NK-92 (cell line): Measurements from ENCODE around the gene MLYCD.

ENCODE experiments used
- DNase-seq: peaks from one replicate; lab custom pipeline; 2025; ENCODE audit not compliant: unreplicated experiment; lab: John Stamatoyannopoulos, UW

Gene MLYCD

DNA sequence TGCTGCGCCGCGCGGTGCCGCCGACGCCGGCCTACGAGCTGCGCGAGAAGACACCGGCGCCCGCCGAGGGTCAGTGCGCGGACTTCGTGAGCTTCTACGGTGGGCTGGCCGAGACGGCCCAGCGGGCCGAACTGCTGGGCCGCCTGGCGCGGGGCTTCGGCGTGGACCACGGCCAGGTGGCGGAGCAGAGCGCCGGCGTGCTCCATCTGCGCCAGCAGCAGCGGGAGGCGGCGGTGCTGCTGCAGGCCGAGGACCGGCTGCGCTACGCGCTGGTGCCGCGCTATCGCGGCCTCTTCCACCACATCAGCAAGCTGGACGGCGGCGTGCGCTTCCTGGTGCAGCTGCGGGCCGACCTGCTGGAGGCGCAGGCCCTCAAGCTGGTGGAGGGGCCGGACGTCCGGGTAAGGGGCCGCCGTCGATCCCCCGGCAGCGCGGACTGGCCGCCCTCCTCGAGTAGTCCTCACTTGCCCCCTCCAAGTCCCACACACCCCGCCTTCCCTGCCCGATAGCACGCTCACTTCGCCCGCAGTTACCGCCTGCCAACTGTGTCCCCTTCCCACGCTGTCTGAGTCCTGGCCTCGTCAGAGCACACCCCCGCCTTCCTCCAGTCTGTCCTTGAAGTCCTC lies 470 bp downstream of the MLYCD start:
- no peak for DNase-seq

GRCh38 chr16:83899978-83900377 lies 1.1 kb downstream of the MLYCD start:
- no peak for DNase-seq

DNA sequence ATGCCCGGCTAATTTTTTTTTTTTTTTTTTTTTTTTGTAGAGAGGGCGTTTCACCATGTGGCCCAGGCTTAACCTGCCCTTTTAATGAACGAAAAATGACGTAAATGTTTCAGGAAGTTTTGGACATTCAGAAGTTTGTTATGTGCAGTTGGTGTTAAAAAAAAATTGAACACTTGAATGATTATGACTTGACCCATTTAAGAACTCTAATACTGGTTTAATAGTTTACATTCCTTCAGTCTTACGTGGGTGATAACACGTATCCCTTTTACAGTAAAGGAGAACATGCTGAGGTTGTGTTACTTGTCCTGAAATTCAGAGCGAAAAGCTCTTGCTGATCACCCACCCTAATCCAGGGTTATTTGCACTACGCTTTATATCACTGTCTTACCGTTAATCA lies 1.7 kb downstream of the MLYCD start:
- DNase-seq, result no peak

DNA sequence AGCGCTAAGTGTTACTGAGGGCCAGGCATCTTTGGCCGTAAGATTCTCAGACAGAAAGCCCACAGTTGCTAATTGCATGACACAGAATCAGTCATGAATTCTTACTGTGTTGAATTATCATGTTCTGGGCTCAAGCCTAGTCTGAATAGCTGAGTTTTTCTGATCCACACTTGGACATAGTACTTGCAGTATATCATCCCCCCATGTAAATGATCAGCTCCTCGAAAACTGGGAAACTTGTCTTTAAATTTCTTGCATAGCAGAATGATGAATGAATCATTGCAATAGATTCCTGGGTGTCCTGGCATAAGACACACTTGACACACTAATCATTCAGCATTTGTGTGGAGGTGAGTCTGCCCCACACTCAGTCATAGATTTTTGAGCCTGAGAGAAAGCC lies 2.2 kb downstream of the MLYCD start:
- DNase-seq, result no peak

DNA sequence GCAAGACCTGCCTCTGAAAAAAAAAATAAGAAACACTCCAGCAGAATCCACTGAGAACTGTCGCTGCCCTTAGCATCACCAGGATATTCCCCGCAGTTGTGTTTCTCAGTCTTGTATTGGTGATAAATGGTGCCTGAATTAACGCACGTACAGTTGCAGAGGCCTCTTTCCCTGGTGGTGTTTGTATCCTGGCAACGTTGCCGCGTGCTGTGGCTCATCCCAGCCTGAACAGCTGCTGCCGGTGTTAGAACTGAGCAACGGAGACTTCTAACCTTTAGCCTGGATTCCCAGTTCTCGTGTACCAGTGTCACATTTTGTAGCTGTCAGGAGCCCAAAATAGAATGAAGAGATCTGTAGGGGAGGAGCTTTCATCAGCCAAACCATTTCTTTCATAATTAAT lies 4.8 kb downstream of the MLYCD start:
- DNase-seq, result no peak

DNA sequence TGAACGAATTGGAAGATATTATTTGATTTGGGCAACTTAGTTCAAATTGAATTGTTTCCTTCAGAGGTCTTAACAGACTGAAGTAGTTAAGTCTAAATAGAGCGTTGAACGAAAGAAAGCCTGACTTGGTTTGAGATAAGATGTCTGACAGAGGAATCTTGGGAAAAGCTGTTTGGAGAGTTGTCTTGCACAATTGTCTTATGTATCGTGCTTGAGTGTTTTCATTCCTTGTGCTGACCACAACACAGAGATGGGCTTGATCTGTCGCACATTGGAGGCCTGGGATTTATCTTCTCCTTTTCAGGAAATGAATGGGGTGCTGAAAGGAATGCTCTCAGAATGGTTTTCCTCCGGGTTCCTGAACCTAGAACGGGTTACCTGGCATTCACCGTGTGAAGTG lies 7.8 kb downstream of the MLYCD start:
- no peak for DNase-seq

DNA sequence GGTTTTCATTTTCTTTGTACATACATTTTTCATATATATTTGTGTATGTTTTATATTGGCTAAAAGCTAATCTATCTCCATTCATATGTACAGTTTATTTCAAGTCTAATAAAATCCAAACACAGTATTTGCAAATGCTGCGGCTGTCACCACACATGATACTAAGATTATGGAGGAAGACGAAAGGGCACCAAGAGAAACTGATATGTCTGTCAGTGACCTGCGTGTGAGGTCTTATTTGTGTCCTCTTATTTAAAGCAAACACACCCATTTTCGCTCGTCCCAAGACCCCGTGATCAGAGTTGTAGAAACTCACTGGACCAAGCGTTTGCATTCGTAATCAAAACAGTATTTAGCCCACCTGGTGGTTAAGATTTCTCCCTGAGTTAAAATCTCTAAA lies 8.2 kb downstream of the MLYCD start:
- no peak for DNase-seq

DNA sequence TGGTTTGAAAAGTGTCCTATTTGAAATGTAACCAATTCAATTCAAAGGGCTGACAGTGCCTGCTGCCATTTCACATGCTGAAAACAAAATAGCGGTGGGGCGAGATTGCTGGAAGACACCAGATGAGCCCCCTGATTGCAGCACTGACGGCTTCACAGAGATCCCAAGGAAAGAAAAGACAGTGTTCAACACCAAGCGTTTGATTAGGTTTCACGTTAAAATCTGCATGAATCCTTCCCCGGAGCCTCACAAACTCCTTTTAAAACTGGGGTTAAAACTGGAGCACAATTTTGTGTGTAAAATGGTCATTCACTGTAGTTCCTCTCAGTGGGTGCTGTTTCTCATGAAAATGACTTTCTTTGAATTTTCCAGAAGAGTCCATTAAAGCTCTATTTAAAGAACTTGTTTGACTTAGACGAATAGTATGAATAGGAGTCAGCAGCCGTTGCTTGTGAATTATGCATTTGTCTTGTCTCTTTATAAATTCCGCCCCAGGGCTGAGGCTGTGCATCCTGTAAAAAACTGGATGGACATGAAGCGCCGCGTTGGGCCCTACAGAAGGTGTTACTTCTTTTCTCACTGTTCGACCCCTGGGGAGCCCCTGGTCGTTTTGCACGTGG lies 8.8 kb downstream of the MLYCD start:
- no peak for DNase-seq

- DNase-seq, result no peak
Measured at GRCh38 chr16:83908798-83909197, 9.9 kb downstream of the MLYCD start.

DNA sequence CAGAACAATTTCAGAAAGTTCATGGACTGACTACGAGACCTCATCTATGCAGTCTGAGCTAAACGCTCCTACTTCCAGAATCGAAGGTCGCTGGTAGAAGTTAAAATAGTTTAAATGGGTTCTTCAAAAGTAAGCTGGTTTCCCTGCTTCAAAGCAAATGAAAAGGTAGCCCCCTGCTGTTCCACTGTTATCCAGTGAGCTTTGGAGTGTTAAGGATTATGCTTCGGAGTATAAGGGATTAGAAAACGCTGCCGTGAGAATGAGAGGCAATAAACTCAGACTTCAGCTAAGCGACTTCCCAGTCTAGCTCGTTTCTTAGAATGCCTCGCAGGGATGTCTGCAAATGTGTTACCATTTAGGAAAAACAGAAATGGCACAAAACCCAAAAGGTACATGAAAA lies 12.4 kb downstream of the MLYCD start:
- DNase-seq, result no peak

GRCh38 chr16:83912519-83913244 lies 13.8 kb downstream of the MLYCD start:
- no peak for DNase-seq

DNA sequence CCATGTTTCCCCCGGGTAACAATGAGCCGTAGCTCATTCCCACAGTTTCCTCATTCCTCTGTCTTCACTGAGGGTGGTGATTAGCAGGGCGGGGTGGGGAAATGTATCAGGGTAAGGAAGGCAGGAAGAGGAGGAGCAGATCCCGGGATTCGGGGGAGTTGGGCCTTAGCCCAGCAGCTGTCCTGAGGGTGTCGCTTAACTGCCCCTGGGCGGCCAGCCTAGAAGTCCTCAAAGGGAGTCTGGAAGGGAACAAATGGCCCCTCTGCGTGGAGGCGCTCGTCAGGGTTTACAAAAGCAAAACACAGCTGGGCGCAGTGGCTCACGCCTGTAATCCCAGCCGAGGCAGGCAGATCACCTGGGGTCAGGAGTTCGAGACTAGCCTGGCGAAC lies 14.3 kb downstream of the MLYCD start:
- DNase-seq, result no peak

DNA sequence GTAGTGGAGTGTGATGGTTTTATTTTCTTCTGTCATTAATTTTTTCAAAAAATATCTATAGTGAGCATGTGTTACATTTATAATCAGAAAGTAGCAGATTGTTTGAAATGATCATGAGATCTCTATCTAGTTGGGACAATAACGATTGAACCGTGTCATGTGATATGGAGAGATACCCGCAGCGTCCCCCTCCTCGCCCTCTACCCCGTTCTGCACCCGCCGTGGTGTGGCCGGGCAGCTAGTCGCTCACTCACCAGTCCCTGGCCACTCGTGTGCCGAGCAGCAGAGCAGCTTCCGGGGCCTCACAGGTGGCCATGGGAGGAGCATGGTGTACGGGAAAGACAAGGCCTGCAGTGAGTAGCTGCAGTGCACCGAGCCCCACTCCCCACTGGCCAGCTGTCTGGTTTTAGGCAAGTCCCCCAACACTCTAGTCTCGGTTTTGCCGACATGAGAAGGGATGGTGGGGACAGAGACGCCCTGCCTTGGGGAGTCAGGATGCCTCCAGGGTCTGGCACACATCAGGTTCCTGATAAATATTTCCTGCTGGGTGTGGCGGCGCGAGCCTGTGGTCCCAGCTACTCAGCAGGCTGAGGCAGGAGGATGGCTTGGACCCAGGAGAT lies 15.3 kb downstream of the MLYCD start:
- DNase-seq, result no peak

- no peak for DNase-seq
Measured at GRCh38 chr16:83915081-83915480, 16.2 kb downstream of the MLYCD start.

- DNase-seq, result no peak
Measured at GRCh38 chr16:83915491-83915890, 16.6 kb downstream of the MLYCD start.

GRCh38 chr16:83917152-83918120 lies 18.5 kb downstream of the MLYCD start:
- no peak for DNase-seq

DNA sequence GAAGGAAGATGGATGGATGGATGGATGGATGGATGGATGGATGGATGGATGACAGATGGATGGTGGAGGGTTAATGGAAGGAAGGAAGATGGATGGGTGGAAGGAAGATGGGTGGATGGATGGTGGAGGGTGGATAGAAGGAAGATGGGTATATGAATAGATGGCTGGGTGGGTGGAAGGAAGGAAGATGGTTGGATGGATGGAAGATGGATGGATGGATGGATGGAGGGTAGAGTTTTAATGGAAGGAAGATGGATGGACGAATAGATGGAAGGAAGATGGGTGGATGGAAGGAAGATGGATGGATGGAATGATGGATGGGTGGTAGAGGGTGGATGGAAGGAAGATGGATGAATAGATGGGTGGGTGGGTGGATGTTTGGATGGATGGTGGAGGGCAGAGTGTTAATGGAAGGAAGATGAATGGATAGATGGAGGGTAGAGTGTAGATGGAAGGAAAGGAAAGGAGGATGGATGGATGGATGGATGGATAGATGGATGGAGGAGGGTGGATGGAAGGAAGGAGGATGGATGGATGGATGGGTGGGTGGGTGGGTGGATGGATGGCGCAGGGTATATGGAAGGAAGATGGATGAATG lies 22.1 kb downstream of the MLYCD start:
- no peak for DNase-seq

- DNase-seq, result no peak
Measured at GRCh38 chr16:83923581-83924365, 24.9 kb downstream of the MLYCD start.

- no peak for DNase-seq
Measured at GRCh38 chr16:83924686-83925085, 25.8 kb downstream of the MLYCD start.
